LNCAP (cell line): Measurements from ENCODE around the gene IL1A.

Source experiments
- CTCF ChIP-seq: fragments of 450-650 bp; IDR thresholded peaks from 2 replicates; pipeline ENCODE4 v1.5.1; 2017; ENCODE audit warnings: mild to moderate bottlenecking

The IL1A gene

DNA sequence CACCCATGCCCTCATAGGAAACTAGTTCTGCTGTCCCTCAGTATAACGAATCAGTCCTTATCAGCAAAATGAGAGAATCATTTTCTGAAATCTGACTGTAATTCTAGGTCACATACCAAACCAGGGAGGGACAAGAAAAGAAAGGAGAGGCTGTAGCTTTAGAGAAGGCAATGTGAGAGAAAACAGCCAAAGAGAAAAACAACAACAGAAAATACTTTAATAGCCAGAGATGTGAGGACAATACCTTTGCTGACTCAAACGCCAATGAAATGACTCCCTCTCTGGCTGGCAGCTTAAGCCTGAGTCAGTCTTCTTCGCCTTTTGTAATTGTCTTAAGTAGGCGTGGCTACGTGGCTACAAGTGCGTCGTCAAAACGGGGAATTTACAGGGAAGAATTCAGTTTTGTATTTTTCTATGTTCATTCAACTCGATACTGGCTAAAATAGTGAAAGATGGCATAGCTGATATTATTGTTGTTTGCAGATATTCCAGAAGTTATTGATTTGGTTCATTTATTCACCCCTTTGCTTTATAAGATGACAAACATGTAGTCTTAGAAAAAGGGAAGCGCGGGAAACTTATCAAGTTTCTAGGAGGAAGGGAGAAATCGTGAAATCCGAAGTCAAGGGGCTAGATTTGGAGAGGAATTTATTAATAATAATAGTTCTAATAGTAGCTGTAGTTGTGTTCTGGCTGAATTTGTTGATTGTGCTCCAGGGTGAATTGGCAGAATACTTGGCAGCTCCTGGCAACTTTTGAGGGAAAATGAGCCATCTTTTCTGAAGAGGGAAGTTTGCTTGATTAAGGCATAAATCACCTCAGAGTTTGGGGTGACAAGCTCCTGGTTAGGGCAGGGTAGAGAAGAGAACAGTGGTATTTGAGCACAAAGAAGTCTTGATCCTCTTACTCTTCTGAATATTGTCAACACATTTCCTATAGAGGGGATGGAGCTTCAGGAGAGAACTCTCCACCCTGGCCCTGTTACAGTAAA lies at the start of gene IL1A:
IL1A (minus strand) TSS at position 295 of the 991 bp plus-strand sequence. CDS start 723 bp downstream, outside the sequence.
- TF ChIP-seq CTCF = no peak

DNA sequence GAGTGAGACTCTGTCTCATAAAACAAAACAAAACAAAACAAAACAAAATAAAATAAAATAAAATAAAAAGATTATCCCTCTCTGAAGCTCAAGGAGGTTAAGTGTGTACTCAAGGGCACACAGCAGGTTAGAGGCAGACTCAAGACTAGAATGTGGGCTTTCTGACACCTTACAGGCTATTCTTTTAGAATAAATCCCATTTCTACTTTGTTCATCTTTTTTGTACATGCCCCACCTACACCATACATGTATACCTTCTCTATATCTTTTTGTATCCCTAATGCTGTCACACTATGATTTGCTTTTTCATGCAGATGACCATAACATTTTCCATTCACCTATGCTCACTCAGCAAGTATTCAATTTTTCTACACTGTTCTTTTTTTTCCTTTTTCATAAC lies 49.7 kb upstream of the IL1A start:
- TF ChIP-seq CTCF = no peak

- TF ChIP-seq CTCF = no peak
Observed at GRCh38 chr2:112832841-112833638, 48.7 kb upstream of the IL1A start.

GRCh38 chr2:112831946-112832840 lies 47.9 kb upstream of the IL1A start:
- TF ChIP-seq CTCF = no peak

GRCh38 chr2:112831513-112831845 lies 47.2 kb upstream of the IL1A start:
- TF ChIP-seq CTCF = no peak

GRCh38 chr2:112830682-112831512 lies 46.6 kb upstream of the IL1A start:
- no peak for TF ChIP-seq CTCF
